ENCODE measurements around the gene DCPS. TPM values are rescaled to one million over a fixed set of nuclear protein-coding genes. Genes with fewer than 3 reads are reported as not detected.

DCPS gene
- total RNA-seq, 1 donor: 6.2 TPM

Other genes with a start within 250 kb of the DCPS start
- gene CDON, start 241.2 kb upstream of the DCPS start, total RNA-seq: 1.2 TPM
- 20.3 TPM for gene RPUSD4, start 92.4 kb upstream of the DCPS start, total RNA-seq
- gene FAM118B, start 92.3 kb upstream of the DCPS start, total RNA-seq: 2.8 TPM
- gene SRPRA, start 35.2 kb upstream of the DCPS start, total RNA-seq: 132 TPM
- 6.1 TPM for gene FOXRED1, start 34.9 kb upstream of the DCPS start, total RNA-seq
- 5.1 TPM for gene TIRAP, start 21.0 kb upstream of the DCPS start, total RNA-seq
- 8.2 TPM for gene ST3GAL4, start 51.6 kb downstream of the DCPS start, total RNA-seq